GM21619 (cell line): ENCODE measurements around the gene TMEM234.

Experiments used
- ATAC-seq: cut with Tn5 transposase; IDR thresholded peaks from one replicate; pipeline ENCODE4 v1.9.1; 2021; ENCODE audit not compliant: unreplicated experiment

Gene TMEM234

GRCh38 chr1:32240140-32240951, 18.2 kb upstream of the TMEM234 start:
- peak; percentile 45 for ATAC-seq

GRCh38 chr1:32239790-32240139, 17.6 kb upstream of the TMEM234 start:
- no peak for ATAC-seq

DNA sequence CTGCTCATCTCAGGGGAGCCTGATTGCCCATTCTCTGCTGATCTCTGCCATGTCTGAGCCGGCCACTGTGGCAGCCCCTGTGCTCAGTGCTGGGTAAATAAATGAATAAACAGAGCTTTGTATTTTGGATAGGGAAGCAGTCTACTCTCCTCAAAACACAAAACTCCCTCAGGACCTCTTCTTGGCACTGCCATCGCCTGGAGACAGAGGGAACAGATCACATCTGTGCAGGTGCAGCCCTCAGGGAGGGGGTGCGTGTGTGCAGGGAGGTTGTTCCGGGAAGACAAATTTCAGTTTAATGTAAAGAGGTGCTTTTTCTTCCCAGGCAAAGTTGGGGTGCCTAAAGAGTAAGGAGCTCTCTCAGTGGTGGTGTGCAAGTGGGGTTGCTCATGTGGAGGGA, 17.2 kb upstream of the TMEM234 start:
- no peak for ATAC-seq

- ATAC-seq: no peak
Measured at GRCh38 chr1:32234792-32235191, 12.6 kb upstream of the TMEM234 start.

DNA sequence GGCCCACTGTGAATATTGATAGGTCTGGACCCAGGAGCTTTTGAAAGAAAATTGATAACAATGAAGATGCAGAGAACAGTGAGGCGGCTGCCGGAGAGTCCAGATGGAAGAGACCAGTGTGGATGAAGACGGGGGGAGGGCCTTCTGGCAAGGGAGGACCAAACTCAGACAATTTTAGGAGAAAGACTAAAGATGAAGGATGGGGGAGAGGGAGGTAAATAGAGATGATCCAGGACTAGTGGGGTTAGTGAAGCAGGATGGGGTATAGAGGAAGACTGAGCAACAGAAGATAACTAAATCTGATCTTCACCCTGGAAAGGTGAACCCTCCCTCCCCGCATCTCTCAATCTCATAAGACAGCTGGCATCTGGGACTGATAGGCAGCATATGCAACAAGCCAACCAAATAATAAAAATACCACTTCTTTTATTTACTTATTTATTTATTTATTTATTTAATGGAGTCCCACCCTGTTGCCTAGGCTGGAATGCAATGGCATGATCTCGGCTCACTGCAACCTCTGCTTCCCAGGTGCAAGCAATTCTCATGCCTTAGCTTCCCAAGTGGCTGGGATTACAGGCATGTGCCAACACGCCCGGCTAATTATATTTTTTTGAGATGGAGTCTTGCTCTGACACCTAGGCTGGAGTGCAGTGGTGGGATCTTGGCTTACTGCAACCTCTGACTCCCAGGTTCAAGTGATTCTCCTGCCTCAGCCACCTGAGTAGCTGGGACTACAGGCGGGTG, 10.6 kb upstream of the TMEM234 start:
- no peak for ATAC-seq

- no peak for ATAC-seq
Measured at GRCh38 chr1:32231843-32232432, 9.8 kb upstream of the TMEM234 start.

GRCh38 chr1:32228771-32229170, 6.6 kb upstream of the TMEM234 start:
- no peak for ATAC-seq

DNA sequence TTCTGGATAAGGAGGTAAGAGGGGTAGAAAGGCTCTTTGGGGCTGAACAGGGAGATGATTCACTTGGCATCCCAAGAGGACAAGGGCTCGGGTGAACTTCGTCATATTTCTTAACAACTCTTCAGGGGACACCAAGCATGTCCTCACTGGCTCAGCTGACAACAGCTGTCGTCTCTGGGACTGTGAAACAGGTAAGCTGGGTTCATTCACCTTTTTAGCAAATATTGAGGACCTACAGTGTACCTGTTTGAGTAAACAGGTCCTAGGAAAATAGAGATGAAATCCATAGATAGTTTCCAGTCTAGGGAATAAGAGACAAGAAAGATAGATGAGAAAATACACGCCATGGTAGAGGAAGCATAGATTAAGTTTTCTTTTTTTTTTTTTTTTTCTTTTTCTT, 2.1 kb upstream of the TMEM234 start:
- no peak for ATAC-seq

DNA sequence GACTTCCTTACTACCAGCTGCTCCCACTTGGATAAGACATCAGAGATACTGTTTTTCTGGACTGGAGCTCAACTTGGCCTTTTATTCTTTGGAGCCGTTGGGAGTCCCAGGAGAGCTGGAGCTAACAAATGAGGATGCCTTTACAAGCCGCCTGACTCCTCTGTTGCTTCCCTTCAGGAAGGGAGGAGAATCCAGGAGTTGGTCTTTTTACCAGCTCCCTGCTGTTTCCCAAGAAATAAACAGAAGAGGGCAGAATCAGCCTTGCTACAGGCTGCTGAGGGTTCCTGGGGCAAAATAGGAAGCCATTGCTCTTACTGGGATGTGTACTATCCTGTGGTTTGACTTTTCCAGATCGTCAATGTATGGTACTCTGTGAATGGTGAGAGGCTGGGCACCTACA, 1.5 kb upstream of the TMEM234 start:
- ATAC-seq: no peak

- ATAC-seq: no peak
Measured at GRCh38 chr1:32221581-32221979, 573 bp downstream of the TMEM234 start.

DNA sequence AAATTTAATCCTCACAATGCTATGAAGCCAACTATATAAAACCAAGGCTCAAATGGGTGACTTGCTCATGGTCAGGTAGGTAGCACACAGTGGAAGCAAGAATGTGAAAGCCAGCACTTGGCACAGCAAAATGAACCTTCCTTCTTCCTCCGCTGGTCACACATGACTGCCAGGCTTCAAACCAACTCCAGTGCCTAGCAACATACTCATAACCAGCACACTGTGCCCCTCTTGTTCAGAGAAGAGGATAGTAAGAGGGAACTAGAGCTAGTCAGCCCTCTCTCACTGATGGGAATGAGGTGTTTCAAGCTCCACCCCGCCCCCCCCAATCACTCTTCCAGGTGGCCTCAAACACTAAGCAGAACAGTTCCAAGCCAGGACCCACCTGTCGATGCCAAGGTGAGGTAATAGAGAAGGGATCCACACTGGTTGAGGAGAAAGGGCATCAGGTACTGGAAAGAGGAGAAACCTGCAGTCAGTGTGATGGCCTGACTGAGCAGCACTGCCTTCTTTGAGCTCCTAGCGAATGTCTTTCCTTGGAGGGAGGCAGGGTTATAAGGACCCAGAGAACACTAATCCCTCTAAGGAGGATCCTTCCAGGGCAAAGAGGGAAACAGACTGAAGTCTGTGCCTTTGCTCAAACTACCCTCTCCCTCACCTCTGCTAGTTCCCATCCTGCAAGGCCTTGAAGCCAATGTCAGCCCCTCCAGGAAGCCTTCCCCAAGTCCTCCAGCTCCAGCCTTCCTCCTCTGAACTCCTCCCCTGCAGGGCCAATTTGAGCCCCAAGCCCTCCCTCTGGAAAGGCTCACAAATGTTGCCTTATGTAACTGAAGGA, 1.2 kb downstream of the TMEM234 start:
- no peak for ATAC-seq

DNA sequence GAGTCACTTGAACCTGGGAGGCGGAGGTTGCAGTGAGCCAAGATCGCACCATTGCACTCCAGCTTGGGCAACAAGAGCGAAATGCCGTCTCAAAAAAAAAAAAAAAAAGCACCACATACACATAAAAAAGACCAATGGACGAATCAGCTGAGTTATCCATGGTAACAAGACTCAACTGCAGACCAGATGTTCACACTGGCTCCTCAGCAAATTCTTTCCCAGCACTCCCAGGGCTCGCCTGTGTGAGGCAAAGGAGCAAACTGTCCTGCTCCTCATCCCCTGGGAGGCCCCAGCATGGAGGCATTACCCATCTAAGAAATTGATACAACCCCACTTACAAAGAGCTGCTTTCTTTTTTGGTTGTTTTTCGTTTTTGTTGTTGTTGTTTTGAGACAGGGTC, 3.1 kb downstream of the TMEM234 start:
- no peak for ATAC-seq

- ATAC-seq: no peak
Measured at GRCh38 chr1:32216566-32216965, 5.6 kb downstream of the TMEM234 start.

DNA sequence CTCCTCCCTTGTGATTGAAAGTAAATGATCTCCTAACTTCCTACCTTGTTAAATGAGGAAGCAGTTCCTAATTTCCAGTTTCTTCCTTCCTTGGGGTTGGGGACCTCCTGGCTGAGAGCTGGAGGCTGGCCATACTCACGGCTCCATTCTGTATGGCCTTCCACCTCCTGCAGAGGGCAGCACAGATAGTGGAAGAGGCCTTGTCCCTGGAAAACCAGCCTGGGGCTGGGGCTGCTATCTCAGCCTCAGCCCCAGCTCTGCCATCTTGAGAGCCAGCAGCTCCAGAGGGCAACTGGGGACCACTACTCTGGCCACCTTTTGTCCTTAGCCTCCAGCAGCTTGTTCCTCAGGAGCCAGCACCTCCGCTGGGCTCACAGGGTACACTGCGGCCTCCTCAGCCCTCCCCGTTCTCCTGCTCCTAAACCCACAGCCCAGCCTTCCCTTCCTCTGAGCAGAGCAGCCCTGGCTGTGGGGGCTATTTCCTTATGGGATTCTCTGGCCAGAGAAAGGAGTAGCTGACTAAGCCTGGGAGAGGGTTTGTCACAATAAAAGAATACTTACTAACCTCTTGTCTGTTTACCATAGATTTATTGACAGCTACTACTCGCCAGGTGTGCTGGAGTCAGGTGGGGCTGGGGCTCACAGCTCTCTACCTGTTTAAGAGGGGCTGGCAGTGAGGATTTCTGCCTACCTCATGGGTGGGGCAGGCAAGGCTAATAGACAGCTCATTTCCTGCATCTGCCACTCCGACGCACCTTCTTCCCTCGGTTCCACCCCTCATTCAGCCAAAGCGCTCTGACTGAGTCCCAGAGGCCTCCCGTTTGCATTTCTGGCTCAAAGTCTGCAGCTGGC, 6.3 kb downstream of the TMEM234 start:
- ATAC-seq: no peak

DNA sequence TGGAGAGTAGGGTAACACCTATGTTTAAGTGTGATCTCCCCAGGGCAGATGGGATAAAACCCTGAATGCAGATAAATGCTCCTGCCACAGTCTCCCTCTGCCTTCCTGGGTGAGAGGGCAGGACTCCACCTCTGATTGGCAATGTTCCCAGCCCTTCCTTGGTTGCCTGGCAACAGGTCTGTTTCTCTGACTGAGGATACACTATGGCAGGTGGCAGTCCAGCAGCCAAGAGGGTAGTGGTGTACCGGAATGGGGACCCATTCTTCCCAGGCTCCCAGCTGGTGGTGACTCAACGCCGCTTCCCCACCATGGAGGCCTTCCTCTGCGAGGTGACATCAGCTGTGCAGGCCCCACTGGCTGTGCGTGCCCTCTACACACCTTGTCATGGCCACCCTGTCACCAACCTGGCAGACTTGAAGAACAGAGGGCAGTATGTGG, 13.2 kb downstream of the TMEM234 start, which contains the start of gene DCDC2B:
Gene DCDC2B, plus strand, starts transcription at position 199 of the 438 bp plus-strand sequence. Its CDS starts 5 bp downstream, at position 204.
- ATAC-seq: no peak

DNA sequence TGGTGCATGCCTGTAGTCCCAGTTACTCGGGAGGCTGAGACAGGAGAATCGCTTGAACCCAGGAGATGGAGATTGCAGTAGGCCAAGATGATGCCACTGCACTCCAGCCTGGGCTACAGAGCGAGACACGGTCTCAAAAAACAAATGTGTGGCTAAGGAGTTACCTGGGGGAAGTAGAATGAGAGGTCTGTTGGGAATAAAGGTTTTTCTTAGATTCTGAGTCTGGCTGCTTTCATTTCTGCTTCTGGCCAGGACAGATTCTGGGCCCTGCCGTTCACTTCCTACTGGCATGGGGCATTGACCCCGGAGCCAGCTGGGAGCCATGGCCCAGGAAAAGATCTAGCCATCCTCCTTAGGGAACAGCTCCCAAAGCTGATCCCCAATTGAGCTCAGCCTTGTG, 13.7 kb downstream of the TMEM234 start:
- ATAC-seq: no peak

DNA sequence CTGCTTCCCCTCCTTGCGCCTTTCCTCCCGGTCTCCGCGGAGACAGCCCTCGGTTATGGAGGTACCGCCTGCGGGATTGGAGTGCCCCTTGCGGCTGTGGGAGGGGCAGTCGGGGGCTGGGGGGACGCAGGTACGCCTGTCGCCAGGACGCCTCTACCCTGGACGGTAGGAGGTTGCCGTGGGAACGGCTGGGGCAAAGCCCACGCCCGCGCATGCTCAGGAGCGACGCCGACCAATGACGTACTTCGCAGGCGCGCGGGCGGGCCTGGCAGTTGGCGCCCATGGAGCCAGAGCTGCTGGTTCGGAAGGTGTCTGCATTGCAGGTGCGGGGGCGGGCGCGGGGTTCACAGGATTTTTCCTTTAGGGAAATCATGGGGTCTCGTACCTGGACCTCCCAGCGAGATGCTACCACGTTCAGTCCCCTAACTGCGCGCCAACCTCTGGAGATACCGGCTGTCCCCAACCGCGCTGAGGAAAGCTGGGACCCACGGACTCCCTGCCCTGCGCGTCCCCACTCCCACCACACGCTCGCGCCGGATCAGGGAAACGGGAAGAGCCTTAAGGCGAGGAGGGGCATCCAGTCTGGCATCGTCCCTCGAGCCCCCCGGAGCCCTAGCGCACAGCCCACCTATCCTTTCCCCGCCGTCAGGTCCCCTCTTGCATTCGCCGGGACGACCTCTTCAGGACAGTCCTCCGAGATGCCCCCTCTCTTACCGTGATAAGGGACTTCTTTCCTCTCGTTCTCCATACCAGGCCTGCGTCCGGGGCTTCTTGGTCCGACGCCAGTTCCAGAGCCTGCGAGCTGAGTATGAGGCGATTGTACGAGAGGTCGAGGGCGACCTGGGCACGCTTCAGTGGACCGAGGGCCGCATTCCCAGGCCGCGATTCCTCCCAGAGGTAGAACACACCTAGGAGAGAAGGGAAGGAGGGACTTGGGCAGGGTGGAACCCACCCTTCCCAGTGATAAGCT, 16.5 kb downstream of the TMEM234 start, which contains the start of gene IQCC:
Gene IQCC, plus strand, starts transcription at position 271 of the 970 bp plus-strand sequence. Its CDS starts 11 bp downstream, at position 282.
- ATAC-seq: peak; percentile 41

DNA sequence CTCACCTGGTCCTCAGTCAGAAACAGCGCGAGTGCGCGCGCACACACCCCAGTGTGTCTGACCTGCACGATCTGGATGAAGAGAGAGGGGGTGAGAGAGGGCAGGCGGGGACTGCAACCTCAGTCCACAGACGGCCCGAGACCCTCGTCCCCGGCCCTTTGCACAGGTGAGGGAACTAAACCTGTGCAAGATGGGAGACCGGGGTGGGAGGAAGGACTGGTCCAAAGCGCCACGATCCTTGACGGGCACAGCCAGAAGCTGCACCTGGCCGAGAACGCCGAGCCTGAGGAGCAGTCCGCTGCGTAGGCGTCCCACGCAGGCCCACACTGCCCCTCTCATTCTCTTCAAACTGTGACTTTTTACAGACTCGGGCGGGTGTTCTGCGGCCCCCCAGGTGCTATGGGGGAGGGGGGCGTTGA, 17.2 kb downstream of the TMEM234 start:
- ATAC-seq: no peak
